ENCODE results near the gene AKIRIN2. TPM values are rescaled to one million over a fixed set of nuclear protein-coding genes. Genes with fewer than 3 reads are reported as not detected.

Gene AKIRIN2
- total and polyA plus RNA-seq, 2 of the 13 experiments (the other 11 are each of a cell fraction or from before 2014, with no cell fraction given), result 15.6 to 23.4 TPM

DNA sequence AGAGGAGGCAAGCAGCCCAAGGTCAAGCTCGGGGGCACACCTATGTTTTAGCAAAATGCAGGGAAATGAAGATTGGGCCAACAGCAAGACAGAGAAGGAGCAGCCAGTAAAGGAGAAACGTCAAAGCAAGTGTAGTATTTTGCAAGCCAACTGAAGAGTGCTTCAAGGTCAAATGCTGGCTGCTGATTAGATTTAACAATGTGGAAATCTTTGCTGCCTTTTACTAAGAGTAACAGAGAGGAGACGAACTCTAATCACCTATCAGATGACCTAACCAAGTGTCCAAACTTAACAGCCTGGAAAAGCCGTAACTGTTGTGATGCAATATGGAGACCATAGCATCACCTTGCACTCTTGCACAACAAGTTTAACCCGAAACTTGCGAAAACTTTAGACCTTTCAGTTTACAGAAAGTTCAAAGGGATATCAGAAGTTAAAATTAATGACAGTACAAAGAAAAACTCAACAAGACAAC is 30.4 kb downstream of the AKIRIN2 start (continued):
- TF ChIP-seq, protein P1, sequence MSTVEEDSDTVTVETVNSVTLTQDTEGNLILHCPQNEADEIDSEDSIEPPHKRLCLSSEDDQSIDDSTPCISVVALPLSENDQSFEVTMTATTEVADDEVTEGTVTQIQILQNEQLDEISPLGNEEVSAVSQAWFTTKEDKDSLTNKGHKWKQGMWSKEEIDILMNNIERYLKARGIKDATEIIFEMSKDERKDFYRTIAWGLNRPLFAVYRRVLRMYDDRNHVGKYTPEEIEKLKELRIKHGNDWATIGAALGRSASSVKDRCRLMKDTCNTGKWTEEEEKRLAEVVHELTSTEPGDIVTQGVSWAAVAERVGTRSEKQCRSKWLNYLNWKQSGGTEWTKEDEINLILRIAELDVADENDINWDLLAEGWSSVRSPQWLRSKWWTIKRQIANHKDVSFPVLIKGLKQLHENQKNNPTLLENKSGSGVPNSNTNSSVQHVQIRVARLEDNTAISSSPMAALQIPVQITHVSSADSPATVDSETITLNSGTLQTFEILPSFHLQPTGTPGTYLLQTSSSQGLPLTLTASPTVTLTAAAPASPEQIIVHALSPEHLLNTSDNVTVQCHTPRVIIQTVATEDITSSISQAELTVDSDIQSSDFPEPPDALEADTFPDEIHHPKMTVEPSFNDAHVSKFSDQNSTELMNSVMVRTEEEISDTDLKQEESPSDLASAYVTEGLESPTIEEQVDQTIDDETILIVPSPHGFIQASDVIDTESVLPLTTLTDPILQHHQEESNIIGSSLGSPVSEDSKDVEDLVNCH (CRISPR knock-in tag; IDR thresholded peaks at IDR 0.05), result no peak
- TF ChIP-seq KDM5A (IDR thresholded peaks at IDR 0.05; ENCODE audit: borderline replicate concordance, low read length) (no peak), ZNF674 (CRISPR knock-in tag; IDR thresholded peaks at IDR 0.05; ENCODE audit: low read depth) (no peak), ELF1 (CRISPR knock-in tag; IDR thresholded peaks at IDR 0.05) (peak; percentile 51; the same call in 1 of the 2 replicates), SALL1 (CRISPR knock-in tag; IDR thresholded peaks at IDR 0.05) (peak; percentile 94; the same call in 1 of the 2 replicates), ZNF790 (CRISPR knock-in tag; IDR thresholded peaks at IDR 0.05; ENCODE audit: borderline replicate concordance) (no peak), ZNF414 (CRISPR knock-in tag; IDR thresholded peaks at IDR 0.05) (peak; percentile 82; the same call in 1 of the 2 replicates), NR2F6 (IDR thresholded peaks at IDR 0.05) (peak; percentile 99), NR2F6 (CRISPR knock-in tag; IDR thresholded peaks at IDR 0.05) (peak; percentile 98), LCORL (IDR thresholded peaks at IDR 0.05) (peak; percentile 91), LCORL (CRISPR knock-in tag; IDR thresholded peaks at IDR 0.05) (peak; percentile 98), HNF4G (IDR thresholded peaks at IDR 0.05; ENCODE audit: borderline replicate concordance, low read depth, low read length) (peak; percentile 97), HNF4G (CRISPR knock-in tag; IDR thresholded peaks at IDR 0.05; ENCODE audit: borderline replicate concordance, low read depth) (peak; percentile 87), TEAD2 (CRISPR knock-in tag; IDR thresholded peaks at IDR 0.05) (no peak), NFE2 (CRISPR knock-in tag; IDR thresholded peaks at IDR 0.05) (no peak), JUND (CRISPR knock-in tag; IDR thresholded peaks at IDR 0.05) (peak; percentile 80), HES4 (CRISPR knock-in tag; IDR thresholded peaks at IDR 0.05; ENCODE audit: borderline replicate concordance) (no peak)
- TF ChIP-seq, protein P2, sequence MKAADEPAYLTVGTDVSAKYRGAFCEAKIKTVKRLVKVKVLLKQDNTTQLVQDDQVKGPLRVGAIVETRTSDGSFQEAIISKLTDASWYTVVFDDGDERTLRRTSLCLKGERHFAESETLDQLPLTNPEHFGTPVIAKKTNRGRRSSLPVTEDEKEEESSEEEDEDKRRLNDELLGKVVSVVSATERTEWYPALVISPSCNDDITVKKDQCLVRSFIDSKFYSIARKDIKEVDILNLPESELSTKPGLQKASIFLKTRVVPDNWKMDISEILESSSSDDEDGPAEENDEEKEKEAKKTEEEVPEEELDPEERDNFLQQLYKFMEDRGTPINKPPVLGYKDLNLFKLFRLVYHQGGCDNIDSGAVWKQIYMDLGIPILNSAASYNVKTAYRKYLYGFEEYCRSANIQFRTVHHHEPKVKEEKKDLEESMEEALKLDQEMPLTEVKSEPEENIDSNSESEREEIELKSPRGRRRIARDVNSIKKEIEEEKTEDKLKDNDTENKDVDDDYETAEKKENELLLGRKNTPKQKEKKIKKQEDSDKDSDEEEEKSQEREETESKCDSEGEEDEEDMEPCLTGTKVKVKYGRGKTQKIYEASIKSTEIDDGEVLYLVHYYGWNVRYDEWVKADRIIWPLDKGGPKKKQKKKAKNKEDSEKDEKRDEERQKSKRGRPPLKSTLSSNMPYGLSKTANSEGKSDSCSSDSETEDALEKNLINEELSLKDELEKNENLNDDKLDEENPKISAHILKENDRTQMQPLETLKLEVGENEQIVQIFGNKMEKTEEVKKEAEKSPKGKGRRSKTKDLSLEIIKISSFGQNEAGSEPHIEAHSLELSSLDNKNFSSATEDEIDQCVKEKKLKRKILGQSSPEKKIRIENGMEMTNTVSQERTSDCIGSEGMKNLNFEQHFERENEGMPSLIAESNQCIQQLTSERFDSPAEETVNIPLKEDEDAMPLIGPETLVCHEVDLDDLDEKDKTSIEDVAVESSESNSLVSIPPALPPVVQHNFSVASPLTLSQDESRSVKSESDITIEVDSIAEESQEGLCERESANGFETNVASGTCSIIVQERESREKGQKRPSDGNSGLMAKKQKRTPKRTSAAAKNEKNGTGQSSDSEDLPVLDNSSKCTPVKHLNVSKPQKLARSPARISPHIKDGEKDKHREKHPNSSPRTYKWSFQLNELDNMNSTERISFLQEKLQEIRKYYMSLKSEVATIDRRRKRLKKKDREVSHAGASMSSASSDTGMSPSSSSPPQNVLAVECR (CRISPR knock-in tag; IDR thresholded peaks at IDR 0.05; ENCODE audit: borderline replicate concordance), result peak; percentile 50; the same call in 1 of the 2 replicates
- TF ChIP-seq, protein P3, sequence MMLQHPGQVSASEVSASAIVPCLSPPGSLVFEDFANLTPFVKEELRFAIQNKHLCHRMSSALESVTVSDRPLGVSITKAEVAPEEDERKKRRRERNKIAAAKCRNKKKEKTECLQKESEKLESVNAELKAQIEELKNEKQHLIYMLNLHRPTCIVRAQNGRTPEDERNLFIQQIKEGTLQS (CRISPR knock-in tag; IDR thresholded peaks at IDR 0.05), result peak; percentile 96
- TF ChIP-seq, protein P4, sequence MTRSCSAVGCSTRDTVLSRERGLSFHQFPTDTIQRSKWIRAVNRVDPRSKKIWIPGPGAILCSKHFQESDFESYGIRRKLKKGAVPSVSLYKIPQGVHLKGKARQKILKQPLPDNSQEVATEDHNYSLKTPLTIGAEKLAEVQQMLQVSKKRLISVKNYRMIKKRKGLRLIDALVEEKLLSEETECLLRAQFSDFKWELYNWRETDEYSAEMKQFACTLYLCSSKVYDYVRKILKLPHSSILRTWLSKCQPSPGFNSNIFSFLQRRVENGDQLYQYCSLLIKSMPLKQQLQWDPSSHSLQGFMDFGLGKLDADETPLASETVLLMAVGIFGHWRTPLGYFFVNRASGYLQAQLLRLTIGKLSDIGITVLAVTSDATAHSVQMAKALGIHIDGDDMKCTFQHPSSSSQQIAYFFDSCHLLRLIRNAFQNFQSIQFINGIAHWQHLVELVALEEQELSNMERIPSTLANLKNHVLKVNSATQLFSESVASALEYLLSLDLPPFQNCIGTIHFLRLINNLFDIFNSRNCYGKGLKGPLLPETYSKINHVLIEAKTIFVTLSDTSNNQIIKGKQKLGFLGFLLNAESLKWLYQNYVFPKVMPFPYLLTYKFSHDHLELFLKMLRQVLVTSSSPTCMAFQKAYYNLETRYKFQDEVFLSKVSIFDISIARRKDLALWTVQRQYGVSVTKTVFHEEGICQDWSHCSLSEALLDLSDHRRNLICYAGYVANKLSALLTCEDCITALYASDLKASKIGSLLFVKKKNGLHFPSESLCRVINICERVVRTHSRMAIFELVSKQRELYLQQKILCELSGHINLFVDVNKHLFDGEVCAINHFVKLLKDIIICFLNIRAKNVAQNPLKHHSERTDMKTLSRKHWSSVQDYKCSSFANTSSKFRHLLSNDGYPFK (CRISPR knock-in tag; IDR thresholded peaks at IDR 0.05; ENCODE audit: borderline replicate concordance), result no peak
